Adrenal gland (tissue), 5 donors: ENCODE measurements around the gene ZSCAN12.

Experiments used
- CTCF ChIP-seq, 6 experiments: fragments of 450-650 bp in 4 of 6; fragments of 200-600 bp in 2 of 6; sonication (generic) in 1 of 6; IDR thresholded peaks; 1 replicate in 5 of 6; 2 replicates in 1 of 6; pipeline versions ENCODE4 v1.5.1 to v1.8.0; 2016 to 2021; ENCODE audit warnings: antibody characterized with exemption in 6 of 6, mild to moderate bottlenecking in 2 of 6, moderate library complexity in 1 of 6
- POLR2A ChIP-seq, 2 donors: fragments of 450-650 bp; IDR thresholded peaks; one replicate each; pipeline ENCODE4 v1.6.1; 2017; ENCODE audit warnings: antibody characterized with exemption in 2 of 2, mild to moderate bottlenecking in 2 of 2, moderate library complexity in 1 of 2
- donor health status: DM: no; HTN: no; CAD: no.

GRCh38 chr6:28333047-28333446 is 66.5 kb downstream of the ZSCAN12 start:
- TF ChIP-seq CTCF (IDR thresholded peaks at IDR 0.05) (no peak), POLR2A (IDR thresholded peaks at IDR 0.05) (no peak)
